NCI-H1092 (cell line): ENCODE data around the gene TYK2.
A peak's percentile ranks its signal among the peaks of the same experiment; 100 is the strongest.

Source experiments
- DNase-seq: peaks from one replicate; lab custom pipeline; 2025; lab: John Stamatoyannopoulos, UW

TYK2 gene

GRCh38 chr19:10333758-10334587 is 46.4 kb downstream of the TYK2 start:
- no peak for DNase-seq

GRCh38 chr19:10332965-10333757 is 47.2 kb downstream of the TYK2 start, which contains the start of gene RAVER1:
Gene RAVER1 (minus strand): TSS chr19:10333529. CDS start chr19:10333507, 22 bp downstream.
- peak; percentile 97 for DNase-seq

DNA sequence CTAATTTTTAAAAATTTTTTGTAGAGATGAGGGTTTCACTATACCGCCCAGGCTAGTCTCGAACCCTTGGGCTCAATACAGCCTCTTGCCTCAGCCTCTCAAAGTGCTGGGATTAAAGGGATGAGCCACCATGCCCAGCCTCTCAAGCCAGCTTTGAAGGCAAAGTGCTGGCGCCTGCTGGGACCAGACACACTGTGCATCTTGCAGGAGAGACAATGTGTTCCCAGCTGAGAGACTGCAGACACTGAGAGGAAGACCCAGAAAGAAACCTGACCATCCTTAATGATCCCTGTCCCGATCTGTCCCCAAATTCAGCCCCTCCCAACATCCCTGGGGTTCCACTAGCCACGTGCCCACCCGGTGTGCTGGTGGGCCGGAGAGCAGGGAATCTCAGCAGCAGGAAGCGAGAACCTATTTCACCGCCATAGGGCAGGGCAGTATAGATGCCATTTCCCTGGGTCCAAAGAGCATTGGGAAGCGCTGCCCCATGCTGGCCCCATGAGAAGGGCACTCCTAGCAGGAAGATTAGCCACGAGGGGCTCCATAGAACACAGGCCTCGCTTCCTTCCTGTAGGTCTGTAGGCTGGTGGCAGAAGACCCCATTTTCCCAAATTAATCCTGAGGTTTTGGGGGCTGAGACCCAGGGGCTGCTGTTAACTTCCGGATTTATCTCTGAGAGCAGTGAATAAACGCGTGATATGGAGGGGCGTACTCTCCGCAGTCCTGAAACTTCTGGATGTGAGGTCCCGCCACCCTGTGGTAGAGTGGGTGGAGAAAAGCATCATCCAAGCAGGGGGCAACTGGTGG is 48.0 kb downstream of the TYK2 start:
- no peak for DNase-seq

- no peak for DNase-seq
These were observed 50.8 kb downstream of the TYK2 start for GRCh38 chr19:10329555-10329954.

DNA sequence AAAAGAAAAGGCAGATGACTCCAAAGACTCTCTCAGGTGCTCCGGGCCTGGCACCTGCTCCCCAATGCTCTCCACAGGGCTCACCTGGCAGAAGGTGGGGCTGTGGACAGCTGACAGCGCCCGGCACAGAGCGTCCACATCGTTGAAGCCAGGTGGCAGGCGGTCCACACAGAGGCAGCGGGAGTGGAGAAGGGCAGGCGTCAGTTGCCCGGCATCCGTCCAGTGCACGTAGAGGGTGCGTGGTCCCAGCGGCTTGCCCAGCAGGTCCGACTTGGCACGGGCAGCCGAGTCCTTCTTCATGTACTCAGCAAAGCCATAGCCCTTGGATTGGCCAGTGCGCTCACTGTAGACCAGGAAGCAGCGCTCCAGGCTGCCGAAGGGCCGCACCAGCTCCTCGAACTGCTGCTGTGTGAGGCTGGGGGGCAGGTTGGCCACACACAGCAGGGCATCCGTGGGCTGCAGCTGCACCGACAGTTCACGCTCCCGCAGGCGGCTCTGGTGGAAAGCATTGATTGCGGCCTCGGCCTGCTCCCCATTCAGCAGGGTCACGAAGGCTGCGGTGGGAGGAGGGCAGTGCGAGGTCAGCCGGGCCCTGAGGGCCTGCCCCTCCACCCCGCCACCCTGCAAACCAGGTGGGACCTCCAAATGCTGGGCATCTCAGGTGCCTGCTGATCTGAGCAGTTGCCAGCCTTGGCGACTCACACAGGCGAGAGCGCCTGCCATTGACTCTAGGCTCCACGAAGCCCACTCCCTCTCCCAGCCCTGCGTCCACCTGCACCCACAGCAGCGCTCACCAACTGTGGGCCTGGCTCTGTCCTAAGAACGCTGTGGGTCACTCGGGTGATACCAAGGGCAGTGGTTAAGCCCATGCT is 51.6 kb downstream of the TYK2 start:
- no peak for DNase-seq

- DNase-seq = no peak
These were observed 52.6 kb downstream of the TYK2 start for GRCh38 chr19:10327793-10328192.

DNA sequence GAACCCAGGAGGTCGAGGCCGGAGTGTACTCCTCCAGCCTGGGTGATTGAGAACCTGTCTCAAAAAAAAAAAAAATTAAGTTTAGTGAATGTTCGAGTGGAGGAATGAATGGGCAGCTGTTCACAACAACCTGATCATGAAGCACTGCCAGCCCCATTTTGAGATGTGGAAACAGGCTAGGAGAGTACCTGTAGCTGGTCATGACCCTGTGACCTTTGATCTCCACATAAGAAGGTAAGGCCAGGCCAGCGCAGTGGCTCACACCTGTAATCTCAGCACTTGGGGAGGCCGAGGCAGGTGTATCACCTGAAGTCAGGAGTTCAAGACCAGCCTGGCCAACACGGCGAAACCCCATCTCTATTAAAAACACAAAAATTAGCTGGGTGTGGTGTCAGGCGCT is 54.6 kb downstream of the TYK2 start:
- no peak for DNase-seq

DNA sequence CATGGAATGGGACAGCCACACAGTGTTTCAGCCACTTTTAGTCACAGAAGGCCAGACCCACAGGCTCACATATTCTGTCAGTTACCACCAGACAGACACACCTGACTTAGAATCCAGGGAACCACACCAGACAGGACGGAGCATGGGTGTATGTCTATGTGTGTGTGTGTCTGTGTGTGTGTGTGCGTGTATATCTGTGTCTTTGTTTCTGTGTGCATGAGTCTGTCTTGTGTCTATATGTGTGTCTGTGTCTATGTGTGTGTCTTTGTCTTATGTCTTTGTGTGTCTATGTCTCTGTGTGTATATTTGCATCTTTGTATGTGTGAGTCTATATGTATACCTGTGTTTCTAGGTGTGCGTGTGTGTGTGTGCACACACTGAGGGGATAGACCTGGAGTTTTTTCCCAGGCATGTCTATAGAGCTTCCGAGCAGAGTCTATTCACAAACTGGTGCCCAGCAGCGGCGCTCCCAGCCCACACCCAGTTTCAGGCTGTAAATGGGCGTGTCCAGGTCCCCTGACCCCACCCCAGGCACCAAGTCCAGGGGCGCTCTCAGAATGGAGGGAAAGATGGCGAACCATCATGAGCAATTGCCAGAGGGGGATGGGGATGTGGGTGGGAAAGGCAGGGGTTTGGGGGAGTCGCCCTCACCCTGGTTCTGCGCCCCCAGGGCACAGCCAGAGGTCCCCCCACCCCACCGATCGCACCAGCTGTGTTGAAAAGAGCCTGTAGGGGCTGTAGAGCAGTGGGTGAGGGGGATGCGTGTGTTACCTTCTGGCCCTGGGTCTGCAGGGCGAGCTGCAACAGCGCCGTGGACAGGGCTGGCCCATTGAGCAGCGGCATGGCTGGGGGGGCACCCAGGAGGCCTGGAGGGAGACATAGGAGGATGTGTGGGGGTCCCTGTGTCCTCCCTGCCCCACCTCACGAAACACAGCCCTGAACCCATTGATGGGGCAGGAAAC is 58.2 kb downstream of the TYK2 start:
- DNase-seq = no peak

DNA sequence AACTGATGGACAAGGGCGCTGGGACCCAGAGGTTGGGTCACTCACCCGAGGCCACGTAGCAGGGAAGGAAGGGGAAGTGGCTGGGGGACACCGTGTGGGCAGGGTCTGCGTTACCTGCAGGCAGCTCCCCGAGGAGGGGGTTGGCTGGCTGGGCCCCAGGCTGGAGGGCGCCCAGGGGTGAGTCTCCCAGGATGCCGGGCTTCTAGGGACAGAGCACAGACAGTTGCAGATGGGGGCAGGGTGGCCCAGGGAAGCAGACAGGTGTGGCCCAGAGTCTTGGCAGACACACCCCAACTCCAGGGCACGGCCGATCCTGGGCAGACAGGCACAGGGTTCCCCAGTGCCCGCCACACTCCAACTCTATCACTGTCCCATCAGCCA is 59.0 kb downstream of the TYK2 start:
- DNase-seq = no peak

GRCh38 chr19:10320602-10321416 is 59.6 kb downstream of the TYK2 start:
- no peak for DNase-seq

DNA sequence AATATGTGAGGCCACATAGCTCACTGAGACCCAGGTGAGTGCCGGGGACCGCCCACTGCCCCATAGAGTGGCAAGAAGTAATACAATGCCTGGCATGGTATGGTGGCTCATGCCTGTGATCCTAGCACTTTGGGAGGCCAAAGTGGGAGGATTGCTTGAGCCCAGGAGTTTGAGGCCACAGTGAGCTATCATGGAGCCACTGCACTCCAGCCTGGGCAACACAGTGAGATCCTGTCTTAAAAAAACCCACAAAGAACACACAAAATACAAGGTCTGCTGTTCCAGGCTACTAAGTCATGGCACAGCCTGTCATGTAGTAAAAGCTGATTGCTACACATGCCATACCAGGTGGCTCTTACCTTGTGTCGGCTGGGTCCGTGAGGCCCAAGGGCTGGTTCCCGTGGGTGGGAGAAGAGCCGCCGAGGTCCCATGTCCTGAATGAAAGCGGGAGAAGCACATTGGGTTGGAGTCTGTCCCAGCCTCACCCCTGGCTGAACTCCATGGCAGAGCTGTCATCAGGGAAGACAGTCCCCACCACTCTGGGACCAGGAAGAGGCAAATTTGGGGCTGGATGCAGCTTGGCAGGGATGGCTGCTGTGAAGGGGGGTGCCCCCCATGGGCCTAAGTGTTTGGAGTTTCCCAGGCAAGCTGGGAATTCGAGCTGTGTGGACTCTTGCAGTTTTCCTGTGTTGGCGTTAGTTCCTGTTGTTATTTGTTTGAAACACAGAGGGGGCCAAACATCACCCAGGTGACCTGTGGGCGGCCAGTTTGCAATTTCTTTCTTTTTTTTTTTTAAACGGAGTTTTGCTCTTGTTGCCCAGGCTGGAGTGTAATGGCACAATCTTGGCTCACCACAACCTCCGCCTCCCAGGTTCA is 61.3 kb downstream of the TYK2 start:
- no peak for DNase-seq

- no peak for DNase-seq
These were observed 62.4 kb downstream of the TYK2 start for GRCh38 chr19:10317857-10318462.

GRCh38 chr19:10317045-10317856 is 63.1 kb downstream of the TYK2 start:
- DNase-seq = no peak

GRCh38 chr19:10316229-10317044 is 63.9 kb downstream of the TYK2 start:
- no peak for DNase-seq

DNA sequence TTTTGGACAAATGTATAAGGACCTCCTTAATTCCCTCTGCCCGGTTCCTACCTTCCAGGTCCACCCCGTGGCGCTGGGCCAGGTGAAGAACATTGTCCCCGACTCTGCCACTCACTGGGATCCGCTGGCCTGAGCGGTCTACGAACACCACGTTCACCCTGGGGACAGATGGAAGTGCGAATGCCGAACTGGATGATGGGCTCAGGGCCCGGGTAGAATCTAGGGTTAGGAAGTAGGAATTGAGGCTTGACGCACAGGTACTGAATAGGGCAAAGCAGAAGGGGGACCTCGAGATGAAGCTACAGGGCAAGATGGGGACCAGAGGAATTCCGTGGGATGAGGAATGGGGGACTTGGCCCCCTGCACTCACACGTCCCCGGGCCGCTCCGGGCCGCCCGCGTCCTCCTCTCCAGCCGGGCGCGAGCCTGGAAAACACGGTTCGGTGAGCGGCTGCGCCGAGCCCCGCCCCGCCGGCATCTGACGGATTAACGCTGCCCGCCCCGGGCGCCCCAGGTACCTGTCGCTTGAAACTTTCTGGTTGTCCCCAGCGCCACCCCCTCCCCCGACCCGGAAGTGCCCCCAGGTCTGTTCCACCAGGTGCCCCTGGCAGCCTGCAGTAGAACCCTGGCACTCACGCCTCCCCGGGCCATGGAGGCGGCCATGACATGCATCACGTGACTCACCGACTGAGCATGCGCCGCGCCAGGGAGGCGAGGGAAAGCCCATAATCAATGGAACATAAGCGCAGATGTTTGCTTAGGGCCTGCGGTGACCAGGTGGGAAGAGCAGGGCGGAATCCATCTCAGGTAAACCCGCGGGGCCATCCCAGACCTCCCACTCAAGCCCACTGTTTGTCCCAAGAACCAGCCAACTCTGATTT is 64.8 kb downstream of the TYK2 start, which contains the start of gene FDX2:
TSS of gene FDX2 (minus strand) at position 681 of the 880 bp plus-strand sequence. CDS start at position 662, 19 bp downstream.
- DNase-seq = peak; percentile 84
